ENCODE results near the gene SLC16A5. TPM values are rescaled to one million over a fixed set of nuclear protein-coding genes. Genes with fewer than 3 reads are reported as not detected.
A peak's percentile ranks its signal among the peaks of the same experiment; 100 is the strongest.

Gene SLC16A5
- polyA plus RNA-seq, 1 donor (not counting 4 experiments of a cell fraction or from before 2014, with no cell fraction given), result 3.5 TPM

- no peak for TF ChIP-seq CTCF (optimal IDR thresholded peaks at IDR 0.05 in 1 of 3, IDR thresholded peaks at IDR 0.05 in 1 of 3, conservative IDR thresholded peaks at IDR 0.05 in 1 of 3; ENCODE audit: extremely low read depth in 1 of 3, insufficient read depth in 2 of 3, low read length in 3 of 3)
- Histone ChIP-seq H3K27ac (ENCODE audit: control insufficient read depth, insufficient read depth, low read length) (peak overlapping the region; percentile 79), H2AFZ (ENCODE audit: control insufficient read depth, low read length) (no peak overlapping the region), H4K20me1 (ENCODE audit: control insufficient read depth, extremely low read depth, insufficient read depth, low read length) (no peaks in the 10 kb centered on the region), H3K9ac (ENCODE audit: control insufficient read depth, extremely low read depth, insufficient read depth, low read length) (peak overlapping the region; percentile 86), H3K4me2 (ENCODE audit: control insufficient read depth, extremely low read depth, insufficient read depth, low read depth, low read length) (peak overlapping the region; percentile 77), H3K27me3 (ENCODE audit: control insufficient read depth, extremely low read depth, insufficient read depth, low read length) (no peaks in the 10 kb centered on the region), H3K9me1 (ENCODE audit: control insufficient read depth, extremely low read depth, insufficient read depth, low read length) (no peaks in the 10 kb centered on the region), H3K79me2 (ENCODE audit: control insufficient read depth, insufficient read depth, low read length) (peaks cover 7% of the 10 kb centered on the region), H3K4me3 (ENCODE audit: control insufficient read depth in 2 of 3, extremely low read depth in 1 of 3, insufficient read depth in 2 of 3, low read depth in 1 of 3, low read length in 3 of 3) (peak overlapping the region; percentile 61 to 81 (median 72)), H3K9me3 (ENCODE audit: control insufficient read depth, low read depth, low read length) (no peaks in the 10 kb centered on the region), H3K36me3 (ENCODE audit: control insufficient read depth in 2 of 2, extremely low read depth in 1 of 2, insufficient read depth in 2 of 2, low read length in 2 of 2) (peaks cover 12 to 20% of the 10 kb centered on the region in 2 experiments), H3K4me1 (ENCODE audit: control insufficient read depth, extremely low read depth, insufficient read depth, low read length) (peaks cover 16% of the 10 kb centered on the region)
- DNase-seq (ENCODE audit: low read depth, low spot score) (no peak), FAIRE-seq (no peak)
- dilution Hi-C loops (cut with MboI; ENCODE audit: extremely low pct_ligation_motif_present, low sequenced_read_pairs), result no loop called here
Measured at GRCh38 chr17:75130059-75130631, 42.4 kb downstream of the SLC16A5 start.

GRCh38 chr17:75130632-75131277, 43.0 kb downstream of the SLC16A5 start:
- FAIRE-seq (no peak), DNase-seq (ENCODE audit: low read depth, low spot score) (no peak)
- Histone ChIP-seq H3K27me3 (ENCODE audit: control insufficient read depth, extremely low read depth, insufficient read depth, low read length) (no peaks in the 10 kb centered on the region), H3K9ac (ENCODE audit: control insufficient read depth, extremely low read depth, insufficient read depth, low read length) (peak overlapping the region; percentile 86), H3K9me1 (ENCODE audit: control insufficient read depth, extremely low read depth, insufficient read depth, low read length) (no peaks in the 10 kb centered on the region), H3K79me2 (ENCODE audit: control insufficient read depth, insufficient read depth, low read length) (peaks cover 7% of the 10 kb centered on the region), H2AFZ (ENCODE audit: control insufficient read depth, low read length) (no peak overlapping the region), H3K4me1 (ENCODE audit: control insufficient read depth, extremely low read depth, insufficient read depth, low read length) (peaks cover 14% of the 10 kb centered on the region), H4K20me1 (ENCODE audit: control insufficient read depth, extremely low read depth, insufficient read depth, low read length) (no peaks in the 10 kb centered on the region), H3K4me2 (ENCODE audit: control insufficient read depth, extremely low read depth, insufficient read depth, low read depth, low read length) (peak overlapping the region; percentile 77), H3K9me3 (ENCODE audit: control insufficient read depth, low read depth, low read length) (no peaks in the 10 kb centered on the region), H3K27ac (ENCODE audit: control insufficient read depth, insufficient read depth, low read length) (peak overlapping the region; percentile 79), H3K36me3 (ENCODE audit: control insufficient read depth in 2 of 2, extremely low read depth in 1 of 2, insufficient read depth in 2 of 2, low read length in 2 of 2) (peaks cover 15 to 24% of the 10 kb centered on the region in 2 experiments), H3K4me3 (ENCODE audit: control insufficient read depth in 2 of 3, extremely low read depth in 1 of 3, insufficient read depth in 2 of 3, low read depth in 1 of 3, low read length in 3 of 3) (peak overlapping the region; percentile 61 to 81 (median 72))
- dilution Hi-C loops (cut with MboI; ENCODE audit: extremely low pct_ligation_motif_present, low sequenced_read_pairs), result no loop called here
- TF ChIP-seq EZH2 (IDR thresholded peaks at IDR 0.05; ENCODE audit: low read length) (no peak), CTCF (optimal IDR thresholded peaks at IDR 0.05 in 1 of 3, IDR thresholded peaks at IDR 0.05 in 1 of 3, conservative IDR thresholded peaks at IDR 0.05 in 1 of 3; ENCODE audit: extremely low read depth in 1 of 3, insufficient read depth in 2 of 3, low read length in 3 of 3) (peak; percentile 56 to 69 (median 56))
